ENCODE measurements around the gene GRM8.

The GRM8 gene

DNA sequence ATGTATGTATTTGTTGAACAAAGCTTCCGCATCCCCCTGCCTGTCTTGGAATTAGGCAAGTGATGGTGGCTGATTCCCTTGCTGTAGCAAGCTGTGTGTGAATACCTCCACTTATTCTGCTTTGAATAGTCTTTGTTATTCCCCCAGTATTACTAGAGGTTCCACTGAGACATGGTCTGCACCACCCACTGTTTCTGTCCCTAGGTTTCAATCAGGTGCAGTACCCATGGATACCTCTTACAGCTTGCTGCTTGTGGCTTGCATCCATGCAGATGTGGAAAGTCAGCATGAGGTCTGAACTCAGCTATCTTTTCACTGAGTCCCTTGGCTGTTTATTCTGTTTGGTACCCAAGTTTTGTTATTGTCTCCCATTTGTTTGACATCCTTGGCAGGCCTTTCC, 447.4 kb downstream of the GRM8 start:
- POLR2A ChIA-PET = no interaction called here
- TF ChIP-seq HDGF (IDR thresholded peaks at IDR 0.05; ENCODE audit: borderline replicate concordance) (no peak), ELF4 (IDR thresholded peaks at IDR 0.05) (no peak), FOXM1 (IDR thresholded peaks at IDR 0.05; ENCODE audit: borderline replicate concordance) (no peak), ZNF384 (IDR thresholded peaks at IDR 0.05) (no peak), CTBP1 (IDR thresholded peaks at IDR 0.05; ENCODE audit: borderline replicate concordance) (no peak), SUZ12 (IDR thresholded peaks at IDR 0.05) (no peak), SP1 (IDR thresholded peaks at IDR 0.05) (no peak), TARDBP (IDR thresholded peaks at IDR 0.05) (no peak), NFRKB (IDR thresholded peaks at IDR 0.05) (no peak)
- CTCF ChIA-PET = interaction anchor here (0.7 kb wide), 1 partner anchor 445 kb away, joined by 3 read pairs; no protein-coding TSS in a partner anchor
- no peak for DNase-seq (ENCODE audit: extremely low spot score)

DNA sequence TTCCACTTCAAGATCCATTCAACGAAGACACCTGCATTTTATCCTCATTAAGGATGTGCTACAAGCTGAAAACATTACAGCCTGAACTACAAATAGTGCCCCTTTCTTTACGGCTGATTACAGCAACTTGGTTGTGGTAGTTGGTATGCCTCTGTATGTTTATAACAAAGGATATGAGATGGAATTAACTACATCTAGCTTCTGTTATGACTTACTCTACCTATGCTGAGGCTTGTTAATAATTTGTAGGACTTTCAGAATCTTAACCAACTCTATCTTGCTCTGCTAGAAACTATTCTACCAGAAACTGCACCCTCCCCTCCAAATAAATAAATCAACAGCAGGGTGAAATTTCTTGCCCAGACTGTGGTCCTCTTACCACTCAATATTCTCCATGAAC, 448.1 kb downstream of the GRM8 start:
- TF ChIP-seq BHLHE40 (IDR thresholded peaks at IDR 0.05; ENCODE audit: borderline replicate concordance) (no peak), LEF1 (IDR thresholded peaks at IDR 0.05; ENCODE audit: borderline replicate concordance) (no peak), CTBP1 (IDR thresholded peaks at IDR 0.05; ENCODE audit: borderline replicate concordance) (no peak), FOXA1 (IDR thresholded peaks at IDR 0.05) (no peak), HDGF (IDR thresholded peaks at IDR 0.05; ENCODE audit: borderline replicate concordance) (no peak), FOXM1 (IDR thresholded peaks at IDR 0.05; ENCODE audit: borderline replicate concordance) (no peak), SUZ12 (IDR thresholded peaks at IDR 0.05) (no peak), SP1 (IDR thresholded peaks at IDR 0.05) (no peak), ZNF384 (IDR thresholded peaks at IDR 0.05) (no peak), TARDBP (IDR thresholded peaks at IDR 0.05) (no peak), ELF4 (IDR thresholded peaks at IDR 0.05) (no peak), ARNT (IDR thresholded peaks at IDR 0.05) (no peak), L3MBTL2 (conservative IDR thresholded peaks at IDR 0.05) (no peak), NFRKB (IDR thresholded peaks at IDR 0.05) (no peak), FOXK2 (IDR thresholded peaks at IDR 0.05) (no peak)
- TF ChIP-seq, protein P1, sequence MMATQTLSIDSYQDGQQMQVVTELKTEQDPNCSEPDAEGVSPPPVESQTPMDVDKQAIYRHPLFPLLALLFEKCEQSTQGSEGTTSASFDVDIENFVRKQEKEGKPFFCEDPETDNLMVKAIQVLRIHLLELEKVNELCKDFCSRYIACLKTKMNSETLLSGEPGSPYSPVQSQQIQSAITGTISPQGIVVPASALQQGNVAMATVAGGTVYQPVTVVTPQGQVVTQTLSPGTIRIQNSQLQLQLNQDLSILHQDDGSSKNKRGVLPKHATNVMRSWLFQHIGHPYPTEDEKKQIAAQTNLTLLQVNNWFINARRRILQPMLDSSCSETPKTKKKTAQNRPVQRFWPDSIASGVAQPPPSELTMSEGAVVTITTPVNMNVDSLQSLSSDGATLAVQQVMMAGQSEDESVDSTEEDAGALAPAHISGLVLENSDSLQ (IDR thresholded peaks at IDR 0.05) = no peak
- ChIA-PET CTCF (no interaction called here), POLR2A (no interaction called here)
- DNase-seq (ENCODE audit: extremely low spot score) = no peak

DNA sequence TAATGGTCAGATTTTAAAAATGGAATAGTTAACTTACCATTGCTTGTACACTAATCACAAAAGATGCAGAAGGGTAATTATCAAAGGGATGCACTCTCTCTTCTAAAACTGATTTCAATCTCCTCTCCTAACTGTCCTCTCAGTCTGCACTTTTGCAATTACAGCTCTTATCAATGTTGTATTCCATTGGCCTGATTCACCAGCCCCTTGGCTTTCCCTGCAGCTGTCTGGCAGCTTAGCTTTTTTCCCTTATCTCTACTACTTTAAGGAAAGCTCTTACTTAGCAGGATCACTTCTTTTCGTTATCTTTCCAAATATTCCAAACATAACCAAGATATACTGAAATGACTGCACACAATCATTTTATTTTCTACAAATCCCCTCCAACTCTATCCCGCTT, 448.8 kb downstream of the GRM8 start:
- ChIA-PET CTCF (interaction anchor here (1.3 kb wide), 1 partner anchor 440 kb away, joined by 3 read pairs; no protein-coding TSS in a partner anchor), POLR2A (no interaction called here)

DNA sequence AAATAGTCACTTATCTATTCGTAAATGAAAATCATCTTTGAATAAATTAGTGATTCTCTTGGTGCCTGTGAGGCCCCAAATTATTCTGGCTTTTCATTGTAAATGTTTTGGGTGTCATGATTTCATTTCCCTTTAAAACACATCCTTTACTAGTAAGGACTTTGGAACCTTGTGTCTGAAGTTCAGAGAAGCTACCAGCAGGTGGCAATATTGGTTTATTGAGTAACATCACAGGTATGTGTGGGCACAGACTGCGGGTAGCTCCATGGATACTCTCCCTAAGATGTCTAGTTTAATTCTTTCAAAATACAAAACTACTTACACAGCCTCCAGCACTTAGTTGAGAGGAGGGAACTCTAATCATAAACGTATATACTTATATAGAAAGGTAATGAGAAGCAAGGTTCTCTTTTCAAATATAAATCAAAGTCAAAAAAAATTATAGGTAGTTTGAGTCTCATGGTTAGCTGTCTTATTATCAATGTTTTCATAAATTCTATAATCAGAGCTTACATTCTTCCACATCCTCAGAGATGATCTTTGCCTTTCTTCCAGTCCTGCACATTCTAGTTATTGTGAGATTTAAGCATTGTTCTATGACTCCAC, 449.6 kb downstream of the GRM8 start:
- POLR2A ChIA-PET = no interaction called here
- no peak for TF ChIP-seq NFRKB (IDR thresholded peaks at IDR 0.05)
- no peak for TF ChIP-seq ELF4 (IDR thresholded peaks at IDR 0.05)
- peak; percentile 40 for DNase-seq (ENCODE audit: extremely low spot score)
- CTCF ChIA-PET = interaction anchor here (0.6 to 1.4 kb wide), 7 partner anchors 83 to 1131 kb away, joined by 3 to 10 read pairs (median 5); no protein-coding TSS in a partner anchor

More for the DNA sequence above, 448.8 kb downstream of the GRM8 start:
- no peak for TF ChIP-seq FOXK2 (IDR thresholded peaks at IDR 0.05)
- no peak for TF ChIP-seq FOXA1 (IDR thresholded peaks at IDR 0.05)
- TF ChIP-seq HDGF (IDR thresholded peaks at IDR 0.05; ENCODE audit: borderline replicate concordance) = no peak
- no peak for TF ChIP-seq L3MBTL2 (conservative IDR thresholded peaks at IDR 0.05)
- no peak for TF ChIP-seq SUZ12 (IDR thresholded peaks at IDR 0.05)
- no peak for TF ChIP-seq ELF4 (IDR thresholded peaks at IDR 0.05)
- TF ChIP-seq FOXM1 (IDR thresholded peaks at IDR 0.05; ENCODE audit: borderline replicate concordance) = no peak
- no peak for TF ChIP-seq ARNT (IDR thresholded peaks at IDR 0.05)
- no peak for TF ChIP-seq CTBP1 (IDR thresholded peaks at IDR 0.05; ENCODE audit: borderline replicate concordance)
- TF ChIP-seq NFRKB (IDR thresholded peaks at IDR 0.05) = no peak
- TF ChIP-seq SP1 (IDR thresholded peaks at IDR 0.05) = no peak
- DNase-seq (ENCODE audit: extremely low spot score) = no peak

DNA sequence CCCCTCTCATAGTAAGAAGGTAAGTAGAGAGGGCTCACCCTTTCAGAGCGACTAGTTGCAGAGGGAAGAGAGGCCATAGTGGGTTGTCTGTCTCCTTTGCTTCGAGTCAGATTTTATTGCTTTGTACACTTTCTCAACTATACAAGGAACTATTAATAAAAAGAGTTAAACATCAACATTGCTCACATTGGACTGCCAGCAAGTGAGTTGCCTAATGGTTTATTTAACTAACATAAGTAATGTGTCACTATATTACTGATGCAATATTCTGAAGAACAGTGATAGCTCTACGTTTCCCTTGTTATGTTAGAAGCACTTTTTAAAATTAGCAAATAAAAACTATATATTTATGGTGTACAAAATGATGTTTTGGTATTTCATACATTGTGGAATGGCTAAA, 451.0 kb downstream of the GRM8 start:
- TF ChIP-seq, protein P1 (IDR thresholded peaks at IDR 0.05) = no peak
- TF ChIP-seq CTBP1 (IDR thresholded peaks at IDR 0.05; ENCODE audit: borderline replicate concordance) (no peak), ZNF384 (IDR thresholded peaks at IDR 0.05) (no peak), TARDBP (IDR thresholded peaks at IDR 0.05) (no peak), FOXM1 (IDR thresholded peaks at IDR 0.05; ENCODE audit: borderline replicate concordance) (no peak), HDGF (IDR thresholded peaks at IDR 0.05; ENCODE audit: borderline replicate concordance) (no peak), SUZ12 (IDR thresholded peaks at IDR 0.05) (no peak), FOXK2 (IDR thresholded peaks at IDR 0.05) (no peak), FOXA1 (IDR thresholded peaks at IDR 0.05) (no peak)
- ChIA-PET CTCF (interaction anchor here (0.6 kb wide), 1 partner anchor 40 kb away, joined by 3 read pairs; no protein-coding TSS in a partner anchor), POLR2A (no interaction called here)
- no peak for DNase-seq (ENCODE audit: extremely low spot score)

DNA sequence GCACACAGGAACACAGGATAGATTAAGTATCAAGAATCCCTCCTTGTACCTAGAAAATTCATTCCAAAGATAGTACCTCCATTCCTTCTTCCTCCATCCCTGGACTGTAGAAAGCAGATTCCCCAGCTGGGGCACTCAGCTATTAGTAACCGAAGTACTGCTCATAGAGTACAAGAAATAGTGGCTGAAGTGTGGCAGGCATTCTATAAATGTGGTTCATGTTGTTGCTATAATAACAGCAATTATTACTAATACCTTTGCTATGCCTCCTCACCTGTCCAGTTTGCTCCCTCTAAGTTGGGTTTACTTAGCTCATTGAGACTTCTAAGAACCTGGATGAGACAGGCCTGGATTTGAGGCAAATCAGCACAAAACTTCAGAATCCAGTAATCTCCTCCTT, 453.2 kb downstream of the GRM8 start:
- ChIA-PET POLR2A (no interaction called here), CTCF (interaction anchor here (0.6 kb wide), 1 partner anchor 139 kb away, joined by 3 read pairs; no protein-coding TSS in a partner anchor)

More for the DNA sequence above, 453.2 kb downstream of the GRM8 start:
- no peak for DNase-seq (ENCODE audit: extremely low spot score)
- TF ChIP-seq L3MBTL2 (conservative IDR thresholded peaks at IDR 0.05) = no peak
- TF ChIP-seq BHLHE40 (IDR thresholded peaks at IDR 0.05; ENCODE audit: borderline replicate concordance) = no peak
- TF ChIP-seq, protein P1 (IDR thresholded peaks at IDR 0.05) = no peak
- no peak for TF ChIP-seq ELF4 (IDR thresholded peaks at IDR 0.05)
- TF ChIP-seq ARNT (IDR thresholded peaks at IDR 0.05) = no peak
- TF ChIP-seq NFRKB (IDR thresholded peaks at IDR 0.05) = no peak
- no peak for TF ChIP-seq SUZ12 (IDR thresholded peaks at IDR 0.05)
- no peak for TF ChIP-seq CTBP1 (IDR thresholded peaks at IDR 0.05; ENCODE audit: borderline replicate concordance)
- no peak for TF ChIP-seq SP1 (IDR thresholded peaks at IDR 0.05)
- no peak for TF ChIP-seq LEF1 (IDR thresholded peaks at IDR 0.05; ENCODE audit: borderline replicate concordance)
- no peak for TF ChIP-seq TARDBP (IDR thresholded peaks at IDR 0.05)
- no peak for TF ChIP-seq FOXK2 (IDR thresholded peaks at IDR 0.05)
- TF ChIP-seq HDGF (IDR thresholded peaks at IDR 0.05; ENCODE audit: borderline replicate concordance) = no peak
- no peak for TF ChIP-seq FOXA1 (IDR thresholded peaks at IDR 0.05)
- no peak for TF ChIP-seq FOXM1 (IDR thresholded peaks at IDR 0.05; ENCODE audit: borderline replicate concordance)
- no peak for TF ChIP-seq ZNF384 (IDR thresholded peaks at IDR 0.05)

All from HEK293T (cell line).